Retina (tissue), 1 donor: ENCODE measurements around the gene VWDE.
"Not testable (repeated sequence)": the region's sequence is repeated elsewhere in the genome, so short reads cannot be mapped to it uniquely, and the experiment has no call there.

Experiments used
- DNase-seq: peaks from one replicate; pipeline ENCODE4 v3.0.0-alpha.2; 2016

The VWDE gene

DNA sequence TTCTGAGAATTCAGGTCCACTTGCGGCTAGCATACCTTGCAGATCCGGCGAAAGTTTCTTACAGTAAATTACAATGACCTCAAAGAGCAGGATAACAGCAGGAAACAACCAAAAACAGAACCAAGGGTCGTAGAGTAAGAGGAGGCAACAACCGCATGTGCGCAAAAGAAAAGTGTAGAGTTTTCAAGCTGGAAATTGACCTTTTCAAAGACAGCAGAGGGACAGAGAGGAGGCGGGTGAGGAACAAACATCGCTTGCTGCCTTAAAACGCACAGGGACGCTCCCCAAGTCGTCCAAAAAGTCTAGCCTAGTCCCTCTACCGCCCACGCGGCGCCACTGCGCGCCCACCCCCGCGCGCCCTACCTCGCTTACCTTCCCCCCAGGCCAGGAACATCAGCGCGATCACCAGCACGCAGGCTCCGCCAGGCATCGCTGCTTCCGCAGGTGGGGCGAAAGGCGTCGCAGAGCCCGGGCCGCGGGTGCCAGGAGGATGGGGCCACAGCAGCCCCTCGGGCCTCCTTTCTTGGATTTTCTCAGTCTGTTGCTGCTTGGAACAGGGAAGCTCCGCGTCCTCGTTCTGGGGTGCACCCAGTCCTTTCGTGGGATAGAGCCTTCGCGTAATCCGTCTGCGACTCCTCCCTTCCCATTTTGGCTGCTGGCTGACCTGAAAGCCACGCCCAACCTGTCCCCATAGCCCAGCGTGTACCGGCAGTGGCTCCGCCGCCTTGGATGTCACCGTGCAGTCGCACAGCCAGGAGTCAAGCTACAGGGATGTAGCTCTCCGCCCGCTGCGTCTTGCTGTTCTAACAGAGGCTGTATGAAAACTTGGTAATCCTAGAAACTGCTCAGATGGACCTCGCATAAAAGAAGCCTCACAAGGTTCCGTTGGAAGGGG is at the start of gene VWDE:
Gene VWDE (minus strand): TSS at position 579 of the 895 bp plus-strand sequence. CDS start 149 bp downstream, at position 430.
- DNase-seq: peak; percentile 77

DNA sequence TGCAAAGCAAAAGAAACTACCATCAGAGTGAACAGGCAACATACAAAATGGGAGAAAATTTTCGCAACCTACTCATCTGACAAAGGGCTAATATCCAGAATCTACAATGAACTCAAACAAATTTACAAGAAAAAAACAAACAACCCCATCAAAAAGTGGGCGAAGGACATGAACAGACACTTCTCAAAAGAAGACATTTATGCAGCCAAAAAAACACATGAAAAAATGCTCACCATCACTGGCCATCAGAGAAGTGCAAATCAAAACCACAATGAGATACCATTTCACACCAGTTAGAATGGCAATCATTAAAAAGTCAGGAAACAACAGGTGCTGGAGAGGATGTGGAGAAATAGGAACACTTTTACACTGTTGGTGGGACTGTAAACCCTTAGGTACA is 49.5 kb upstream of the VWDE start:
- DNase-seq: not testable (repeated sequence)

DNA sequence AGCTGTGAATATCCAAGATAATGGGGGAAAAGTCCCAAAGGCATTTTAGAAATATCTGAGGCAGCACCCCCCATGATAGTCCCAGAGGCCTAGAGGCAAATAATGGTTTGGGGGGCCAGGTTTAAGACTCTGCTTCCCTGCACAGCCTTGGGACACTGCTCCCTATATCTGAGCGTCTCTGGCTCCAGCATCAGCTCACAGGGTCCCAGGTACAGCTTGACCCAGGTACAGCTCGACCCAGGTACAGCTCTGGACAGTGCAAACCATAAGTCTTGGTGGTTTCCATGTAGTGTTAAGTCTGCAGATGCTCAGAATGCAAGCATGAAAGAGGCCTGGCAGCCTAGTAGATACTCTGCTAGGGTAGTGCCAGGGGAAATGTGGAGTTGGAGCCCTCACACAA is 47.0 kb upstream of the VWDE start:
- DNase-seq: no peak

DNA sequence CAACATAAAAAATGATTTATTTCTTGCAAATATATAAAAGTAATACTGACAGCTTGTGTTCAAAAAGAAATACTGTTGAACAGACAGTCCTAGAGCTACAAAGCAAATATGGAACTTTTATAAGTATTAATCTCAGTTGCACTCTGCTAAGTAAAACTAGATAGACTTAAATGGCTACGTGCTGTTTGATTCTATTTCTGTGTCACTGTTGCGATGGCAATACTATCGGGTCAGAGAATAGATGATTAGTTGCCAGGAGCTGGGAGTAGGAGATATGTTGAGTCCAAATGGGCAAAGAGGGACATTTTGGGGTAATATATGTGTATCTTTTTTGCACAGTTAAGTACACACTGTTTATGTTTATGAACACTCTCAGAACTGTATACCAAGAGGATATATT is 41.1 kb upstream of the VWDE start:
- no peak for DNase-seq

DNA sequence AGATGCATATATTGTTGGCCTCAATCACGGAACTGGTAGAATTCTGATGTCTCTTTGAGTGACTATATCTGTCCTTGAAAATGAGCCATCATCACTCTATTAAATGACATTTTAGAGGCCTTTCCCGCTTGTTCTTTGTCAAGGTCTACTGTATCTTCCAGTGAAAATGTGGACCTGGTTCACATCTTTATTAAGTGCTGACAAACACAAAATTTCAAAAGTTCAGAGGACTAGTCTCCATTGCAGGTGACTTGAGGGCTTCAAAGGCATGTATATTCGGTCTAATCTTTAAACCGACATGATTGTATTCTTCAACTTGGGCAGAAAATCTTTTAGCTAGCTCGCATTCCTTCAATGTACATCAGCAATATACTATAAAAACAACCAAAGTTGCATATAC is 36.6 kb upstream of the VWDE start:
- no peak for DNase-seq

DNA sequence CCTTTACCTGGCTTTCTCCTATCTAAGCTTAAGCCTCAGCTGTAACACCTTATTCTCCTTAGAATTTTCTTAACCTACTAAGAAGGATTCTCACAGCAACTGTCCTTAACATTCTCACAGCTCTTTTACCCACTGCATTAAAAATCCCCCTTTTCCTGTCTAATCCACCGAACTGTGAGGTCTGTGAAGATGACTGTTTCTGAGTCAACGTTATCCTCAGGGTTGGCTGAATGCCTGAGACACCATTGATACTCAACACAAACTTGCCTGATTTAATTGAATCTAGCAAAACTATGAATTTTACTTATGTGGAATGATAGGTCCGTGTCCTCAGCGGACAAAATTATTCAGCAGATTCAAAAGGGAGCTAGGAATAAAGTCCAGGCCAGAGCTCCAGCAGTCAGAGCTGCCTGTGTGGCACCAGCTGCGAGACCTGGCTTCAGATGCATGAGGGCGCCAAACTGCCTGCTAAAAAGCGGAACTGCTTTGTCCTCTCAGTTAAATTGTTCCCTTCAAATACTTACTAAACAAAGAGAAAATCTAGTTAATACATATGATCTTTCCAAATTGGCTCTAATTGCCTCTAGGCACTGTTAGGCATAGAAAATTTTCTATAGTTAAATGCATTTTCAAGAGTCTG is 33.4 kb upstream of the VWDE start:
- DNase-seq: peak; percentile 33

DNA sequence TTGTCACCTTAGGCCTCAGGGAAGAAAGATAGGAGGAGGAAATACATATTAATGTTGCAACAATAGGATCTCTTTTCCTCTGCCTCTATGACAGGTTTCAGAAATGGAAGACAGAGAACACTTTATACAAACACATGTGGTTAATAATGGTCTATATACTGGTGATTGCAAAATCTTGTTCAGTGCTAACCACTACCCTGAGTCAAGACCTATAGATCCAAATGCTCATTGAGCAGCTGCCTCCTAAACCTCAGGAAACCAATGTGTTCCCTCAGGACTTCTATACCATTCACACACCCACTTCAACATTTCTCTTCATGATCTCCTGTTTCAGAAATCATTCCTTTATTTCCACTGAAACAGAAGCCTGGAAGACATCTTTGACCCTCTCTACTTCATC is 32.5 kb upstream of the VWDE start:
- DNase-seq: no peak

DNA sequence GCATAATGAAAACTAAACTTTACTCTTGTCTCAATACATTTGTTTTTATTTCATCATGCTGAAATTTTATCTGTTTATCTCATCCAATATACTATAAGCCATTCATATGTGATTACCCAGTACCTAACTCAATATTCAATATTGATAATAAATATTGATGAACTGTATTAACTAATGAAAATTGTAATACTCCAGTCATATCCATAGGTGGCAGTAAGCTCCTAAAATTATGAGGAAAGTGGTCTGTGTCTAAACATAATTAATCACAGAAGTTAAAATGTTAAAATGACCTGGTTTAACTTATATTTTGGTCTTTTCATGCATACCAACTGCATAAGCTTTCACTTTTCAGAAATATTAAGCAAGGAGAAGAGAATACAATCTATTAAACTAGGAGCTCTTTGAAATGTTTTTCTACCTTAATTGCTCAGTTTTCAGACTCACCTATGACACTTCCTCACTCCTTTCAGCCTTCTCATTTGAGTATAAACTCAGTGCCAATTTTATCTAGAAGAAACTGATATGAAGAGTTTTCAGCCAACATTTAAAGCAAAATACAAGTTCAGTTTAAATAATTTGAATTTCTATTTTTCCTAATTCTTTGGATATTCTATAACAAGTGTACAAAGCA is 30.5 kb upstream of the VWDE start:
- DNase-seq: no peak

DNA sequence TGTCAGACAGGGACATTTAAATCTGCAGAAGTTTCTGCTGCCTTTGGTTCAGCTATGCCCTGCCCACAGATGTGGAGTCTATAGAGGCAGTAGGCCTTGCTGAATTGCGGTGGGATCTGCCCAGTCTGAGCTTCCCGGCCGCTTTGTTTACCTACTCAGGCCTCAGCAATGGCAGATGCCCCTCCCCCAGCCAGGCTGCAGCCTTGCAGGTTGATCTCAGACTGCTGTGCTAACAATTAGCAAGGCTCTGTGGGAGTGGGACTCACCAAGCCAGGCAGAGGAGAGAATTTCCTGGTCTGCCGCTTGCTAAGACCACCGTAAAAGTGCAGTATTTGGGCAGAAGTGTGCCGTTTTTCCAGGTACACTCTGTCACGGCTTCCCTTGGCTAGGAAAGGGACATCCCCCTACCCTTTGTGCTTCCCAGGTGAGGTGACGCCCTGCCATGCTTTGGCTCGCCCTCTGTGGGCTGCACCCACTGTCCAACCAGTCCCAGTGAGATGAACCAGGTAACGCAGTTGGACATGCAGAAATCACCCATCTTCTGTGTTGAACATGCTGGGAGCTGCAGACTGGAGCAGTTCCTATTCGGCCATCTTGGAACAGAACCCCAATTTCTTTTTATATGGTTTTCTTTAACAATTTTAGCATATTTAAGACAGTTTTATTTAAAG is 28.4 kb upstream of the VWDE start:
- no peak for DNase-seq

DNA sequence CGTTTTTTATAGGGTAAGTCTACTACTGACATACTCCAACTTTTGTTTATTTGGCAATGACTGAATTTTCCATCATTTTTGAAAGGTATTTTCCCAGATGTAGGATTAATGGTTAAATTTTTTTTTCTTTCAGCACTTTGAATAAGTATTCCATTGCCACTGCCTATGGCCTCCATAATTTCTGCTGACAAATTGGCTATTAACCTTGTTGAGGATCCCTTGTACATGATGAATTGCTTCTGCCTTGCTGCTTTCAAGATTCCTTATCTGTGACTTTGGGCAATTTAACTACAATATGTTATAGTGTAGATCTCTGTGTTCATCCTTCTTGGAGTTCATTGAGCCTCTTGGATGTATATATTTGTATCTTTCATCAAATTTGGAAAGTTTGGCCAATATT is 21.6 kb upstream of the VWDE start:
- DNase-seq: no peak

DNA sequence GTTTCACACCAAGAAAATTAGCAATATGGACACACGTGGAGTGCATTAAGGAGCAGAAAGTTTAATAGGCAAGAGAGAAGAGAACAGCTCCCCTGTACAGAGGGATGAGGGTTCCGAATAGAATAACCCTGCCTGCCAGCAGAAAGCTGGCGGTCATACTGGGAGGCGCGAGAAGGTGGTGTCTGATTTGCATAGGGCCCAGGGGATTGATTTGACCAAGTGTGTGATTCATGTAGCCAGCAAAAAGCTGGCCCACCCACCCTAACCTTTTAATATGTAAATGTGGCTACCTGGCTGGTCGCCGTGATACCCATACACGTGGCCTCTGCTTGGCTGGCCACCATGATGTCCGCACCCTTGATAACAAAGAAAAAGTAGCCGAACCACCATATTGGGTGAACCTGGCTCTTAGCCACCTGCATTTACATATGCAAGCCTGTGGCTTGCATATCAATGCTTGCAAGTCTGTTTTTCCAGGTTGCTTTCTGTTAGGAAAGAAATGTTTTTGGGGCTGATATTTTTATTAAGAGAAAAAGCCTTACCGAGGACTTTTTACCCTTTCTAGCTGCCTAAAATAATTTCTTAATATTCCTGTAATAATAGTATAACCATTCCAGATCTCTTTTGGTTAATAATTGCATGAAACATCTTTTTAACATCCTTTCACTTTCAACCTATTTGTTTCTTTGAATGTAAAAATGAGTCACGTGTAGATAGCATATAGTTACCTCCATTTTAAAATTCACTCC is 20.5 kb upstream of the VWDE start:
- no peak for DNase-seq

DNA sequence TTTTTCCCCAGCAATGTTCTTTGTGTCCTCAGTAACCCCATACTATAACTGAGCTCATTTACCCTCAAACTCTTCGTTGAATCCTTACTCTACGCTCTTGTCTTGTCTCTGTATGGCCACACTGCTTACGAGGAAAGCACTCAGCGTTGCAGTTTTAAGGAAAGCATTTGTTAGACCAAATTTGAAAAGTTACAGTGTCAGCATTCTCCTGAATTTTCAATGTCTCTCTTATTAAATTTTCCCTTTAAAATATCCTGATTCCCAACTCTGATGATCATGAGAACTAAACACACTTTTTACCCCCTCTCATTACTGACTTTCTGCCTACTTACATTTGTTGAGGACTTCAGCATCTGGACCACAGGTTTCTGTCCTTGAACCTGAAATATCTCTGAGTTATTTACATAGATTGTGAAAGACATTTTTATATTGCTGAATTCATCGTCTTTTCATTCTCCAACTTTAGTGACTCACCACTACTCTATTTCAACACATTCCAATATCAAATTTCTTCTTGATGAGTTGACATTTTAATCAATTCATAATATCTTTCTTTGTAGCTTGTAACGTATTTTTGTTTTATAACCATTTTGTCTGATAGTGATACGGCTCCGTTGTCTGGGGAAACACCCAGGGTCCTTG is 19.8 kb upstream of the VWDE start:
- no peak for DNase-seq

DNA sequence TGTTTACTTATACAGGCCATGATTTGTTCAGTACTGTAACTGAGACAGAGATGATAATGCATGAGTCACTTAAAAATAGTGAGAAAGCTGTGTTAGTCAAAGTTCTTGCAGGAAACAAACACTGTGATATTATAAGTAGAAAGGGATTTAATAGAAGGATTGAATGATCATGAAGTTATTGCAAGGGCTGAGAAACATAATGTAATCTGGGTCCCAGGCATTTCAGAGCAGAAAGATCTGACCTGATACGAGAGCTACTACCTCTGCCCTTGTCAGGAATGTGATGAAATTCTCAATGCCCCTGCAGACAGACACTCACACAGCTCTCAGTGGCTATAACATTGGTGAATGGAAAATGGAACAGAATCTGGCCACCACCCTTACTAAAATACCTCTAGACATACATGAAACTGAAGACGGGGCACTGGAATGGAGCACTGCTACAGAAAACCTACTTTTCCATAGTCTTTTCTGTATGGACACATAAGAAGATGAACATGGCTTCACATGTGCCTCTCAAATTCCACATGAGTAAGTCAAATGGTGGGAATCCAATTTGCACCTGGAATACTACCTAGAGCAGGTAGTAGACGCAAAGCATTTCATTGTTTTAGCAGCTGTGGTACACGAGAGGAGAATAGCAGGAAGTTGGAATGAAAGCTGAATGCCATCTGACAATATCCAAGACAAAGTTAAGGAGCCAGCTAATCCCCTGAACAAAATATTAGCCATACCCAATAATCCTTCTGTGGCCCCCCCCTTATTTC is 19.1 kb upstream of the VWDE start:
- DNase-seq: no peak

DNA sequence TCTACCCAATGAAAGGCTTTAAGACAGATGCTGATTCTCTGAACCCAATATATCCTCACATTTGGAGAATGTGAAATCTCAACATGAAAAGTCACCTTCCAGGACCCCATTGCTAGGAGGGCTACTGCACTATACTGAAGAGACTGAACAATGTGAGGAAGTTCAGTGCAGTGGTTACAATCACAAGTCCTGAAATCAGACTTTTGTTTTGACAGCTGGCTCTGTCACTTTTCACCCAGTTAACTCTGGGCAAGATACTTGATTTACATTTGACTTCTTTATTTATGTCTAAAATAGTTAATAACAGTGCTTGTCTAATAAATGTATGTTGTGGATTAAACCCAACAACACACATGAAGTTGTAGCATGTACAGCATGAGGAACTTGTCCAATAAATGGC is 14.8 kb upstream of the VWDE start:
- no peak for DNase-seq

DNA sequence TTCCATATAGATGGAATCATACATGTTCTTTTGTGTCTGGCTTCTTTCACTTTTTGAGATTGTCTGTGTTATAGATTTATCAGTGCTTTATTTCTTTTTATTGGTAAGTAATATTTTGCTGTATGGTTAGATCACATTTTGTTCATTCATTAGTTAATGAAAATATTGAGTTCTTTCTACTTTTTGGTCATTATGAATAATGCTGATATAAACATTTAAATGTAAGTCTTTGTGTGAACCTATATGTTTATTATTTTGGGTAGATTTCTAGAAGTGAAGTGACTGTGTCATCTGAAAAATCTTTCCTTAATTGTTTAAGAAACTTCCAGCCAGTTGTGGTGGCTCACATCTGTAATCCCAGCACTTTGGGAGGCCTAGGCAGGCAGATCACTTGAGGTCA is 11.4 kb upstream of the VWDE start:
- no peak for DNase-seq

DNA sequence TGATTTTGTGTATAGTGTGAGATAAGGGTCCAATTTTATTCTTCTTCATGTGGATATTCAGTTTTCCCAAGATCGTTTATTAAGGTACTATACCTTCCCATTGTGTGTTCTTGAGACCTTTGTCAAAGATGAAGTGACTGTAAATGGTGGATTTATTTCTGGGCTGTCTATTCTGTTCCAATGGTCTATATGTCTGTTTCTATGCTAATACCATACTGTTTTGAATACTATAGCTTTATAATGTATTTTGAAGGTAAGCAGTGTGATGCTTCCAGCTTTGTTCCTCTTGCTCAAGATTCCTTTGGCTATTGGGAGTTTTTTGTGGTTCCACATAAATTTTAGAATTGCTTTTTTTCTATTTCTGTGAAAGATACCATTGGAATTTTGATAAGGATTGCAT is 8.7 kb upstream of the VWDE start:
- no peak for DNase-seq

DNA sequence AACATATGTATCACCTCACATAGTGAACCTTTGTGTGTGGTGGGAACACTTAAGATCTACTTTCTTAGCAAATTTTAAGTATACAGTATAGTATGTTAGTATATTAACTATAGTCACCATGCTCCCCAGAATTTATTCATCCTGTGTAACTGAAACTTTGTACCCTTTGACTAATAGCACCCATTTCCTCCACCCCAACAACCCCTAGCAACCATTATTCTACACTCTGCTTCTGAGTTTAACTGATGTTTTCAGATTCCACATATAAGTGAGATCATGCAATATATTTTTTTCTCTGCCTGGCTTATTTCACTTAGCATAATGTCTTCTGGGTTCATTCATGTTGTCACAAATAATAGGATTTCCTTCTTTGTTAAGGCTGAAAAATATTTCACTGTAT is 6.9 kb upstream of the VWDE start:
- DNase-seq: no peak

DNA sequence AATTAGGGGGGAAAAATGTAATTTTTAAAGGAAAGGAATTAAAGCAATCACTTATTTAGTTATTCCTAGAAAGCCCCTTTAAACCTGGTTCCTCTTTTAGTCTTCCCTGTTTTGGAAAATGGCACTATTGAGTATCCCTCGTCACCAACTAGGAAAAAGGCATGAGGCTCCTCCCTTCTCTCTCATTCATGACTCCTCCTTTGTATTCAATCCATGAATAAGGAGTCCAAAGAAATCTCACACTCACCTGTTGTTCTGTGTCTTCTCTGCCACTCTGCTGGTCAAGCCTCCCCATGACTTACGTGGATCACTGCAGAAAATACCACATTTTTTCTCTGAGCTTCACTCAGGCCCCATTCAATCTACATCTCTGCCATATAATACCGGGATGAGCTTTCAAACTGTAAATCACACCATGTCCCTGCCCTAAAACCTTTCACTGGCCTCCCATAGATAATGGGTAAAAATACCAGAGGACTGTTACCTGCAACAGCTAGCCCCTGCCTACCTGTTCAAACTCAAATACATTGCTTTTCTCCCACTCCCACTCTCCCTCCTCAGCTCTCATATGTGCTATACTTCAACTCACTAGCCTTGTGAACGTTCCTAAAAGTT is 5.5 kb upstream of the VWDE start:
- no peak for DNase-seq

DNA sequence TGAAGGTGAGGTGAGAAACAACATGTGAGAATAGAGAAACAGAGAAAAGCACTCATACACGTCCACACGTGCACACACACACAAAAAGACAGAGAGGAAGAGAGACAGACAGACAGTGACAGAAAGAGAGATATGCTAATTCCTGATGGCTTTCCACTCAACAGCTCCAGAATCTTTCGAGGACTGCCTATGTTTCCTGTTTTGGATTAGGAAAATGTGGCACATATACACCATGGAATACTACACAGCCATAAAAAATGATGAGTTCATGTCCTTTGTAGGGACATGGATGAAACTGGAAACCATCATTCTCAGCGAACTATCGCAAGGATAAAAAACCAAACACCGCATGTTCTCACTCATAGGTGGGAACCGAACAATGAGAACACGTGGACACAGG is 4.0 kb upstream of the VWDE start:
- DNase-seq: not testable (repeated sequence)

DNA sequence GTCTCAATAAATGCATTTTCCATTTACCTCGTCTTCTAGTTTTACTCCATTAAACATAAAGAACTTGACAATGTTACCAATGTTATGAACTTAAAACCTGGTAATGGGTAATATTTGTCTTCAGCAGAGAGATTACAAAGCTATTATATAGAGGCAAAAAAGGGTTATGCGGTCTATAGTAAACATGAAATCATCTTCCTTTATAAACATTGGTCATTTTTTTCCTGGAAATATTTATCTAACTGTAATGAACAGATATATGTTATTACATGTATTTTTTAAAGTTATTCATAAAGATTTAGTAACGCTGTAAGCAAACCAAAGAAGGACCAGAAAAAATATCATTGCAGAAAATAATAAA is 1.3 kb downstream of the VWDE start:
- DNase-seq: no peak
